ENCODE data around the gene MTM1.

The MTM1 gene

DNA sequence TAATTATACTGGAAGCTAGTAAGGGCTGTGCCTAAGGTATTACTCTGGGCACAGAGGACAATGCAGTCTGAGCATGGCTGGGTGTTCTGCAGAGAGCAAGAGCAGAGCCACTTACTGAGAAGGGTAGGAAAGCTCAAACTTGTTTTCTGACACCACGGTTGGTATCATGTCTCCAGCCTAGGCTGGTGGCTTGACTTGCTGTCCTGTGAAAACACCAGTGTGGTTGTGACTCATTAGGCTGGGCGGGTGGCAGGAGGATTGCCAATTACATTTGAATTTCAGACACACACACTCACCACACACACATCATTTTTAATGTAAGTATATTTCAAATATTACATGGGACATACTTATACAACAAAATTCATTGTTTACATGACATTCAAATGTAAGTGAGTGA, 19.7 kb upstream of the MTM1 start:
- DNase-seq (ENCODE audit: low spot score), result no peak

- DNase-seq (ENCODE audit: low spot score), result no peak
These were observed 16.5 kb upstream of the MTM1 start for GRCh38 chrX:150551963-150552362.

DNA sequence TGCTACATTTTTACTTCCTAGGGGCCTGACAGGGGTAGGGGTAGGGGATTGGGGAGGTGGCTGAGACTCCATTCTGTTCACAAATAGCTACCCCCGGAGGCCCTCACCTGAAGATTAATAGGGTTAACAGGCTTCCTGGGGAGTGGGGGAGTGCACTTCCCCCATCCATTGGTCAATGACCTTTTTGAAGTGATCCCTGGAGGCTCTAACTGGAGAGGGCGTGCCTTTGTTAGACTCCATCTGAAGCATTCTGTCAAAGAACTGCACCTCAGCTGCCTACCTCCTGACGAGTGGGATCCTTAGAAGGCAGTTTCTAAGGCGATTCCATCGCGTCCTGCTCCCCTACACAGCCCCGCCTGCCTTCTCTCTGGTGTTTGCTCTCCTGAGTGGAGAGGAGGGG, 10.0 kb upstream of the MTM1 start:
- no peak for DNase-seq (ENCODE audit: low spot score)

- no peak for DNase-seq (ENCODE audit: low spot score)
These were observed 3.6 kb upstream of the MTM1 start for GRCh38 chrX:150564838-150565237.

GRCh38 chrX:150565551-150565950, 2.9 kb upstream of the MTM1 start:
- DNase-seq (ENCODE audit: low spot score), result no peak

DNA sequence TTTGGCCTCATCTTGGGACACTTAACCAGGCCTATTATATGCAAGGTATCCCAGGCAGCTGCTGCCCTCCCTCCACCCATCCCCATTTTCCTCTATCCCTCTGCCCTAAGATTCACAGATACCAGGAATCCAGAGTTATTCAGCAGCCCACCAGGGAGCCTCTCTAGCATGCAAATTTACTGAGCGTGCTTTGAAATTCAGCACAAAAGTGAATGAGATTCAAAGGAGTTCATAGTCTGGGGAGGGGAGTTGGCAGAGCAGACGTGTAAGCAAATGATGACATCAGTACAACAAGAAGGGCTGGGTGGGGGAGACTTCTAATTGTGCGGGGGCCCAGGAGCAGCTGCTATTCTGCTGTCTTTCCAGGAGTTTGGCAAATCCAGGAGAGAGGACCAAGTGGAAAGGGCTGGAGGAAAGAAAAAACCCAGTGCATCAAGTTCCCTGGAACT, 1.7 kb upstream of the MTM1 start:
- DNase-seq (ENCODE audit: low spot score), result no peak

GRCh38 chrX:150567645-150568319, 639 bp upstream of the MTM1 start:
- no peak for DNase-seq (ENCODE audit: low spot score)

DNA sequence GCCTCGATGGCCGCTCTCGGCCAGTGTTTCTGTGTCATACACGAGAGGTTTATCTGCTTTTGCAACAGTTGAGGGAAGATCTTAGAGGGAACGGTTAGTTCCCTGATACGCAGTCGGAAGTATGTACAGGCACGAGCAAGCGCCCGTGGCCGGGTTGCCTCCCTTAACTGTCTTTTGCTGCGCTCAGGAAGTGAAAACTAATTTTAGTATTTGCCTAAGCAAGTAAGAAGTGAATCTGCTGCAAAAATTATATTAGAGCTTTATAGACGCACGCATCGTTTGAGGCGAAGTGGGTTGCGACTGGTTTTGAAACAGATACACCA, 695 bp downstream of the MTM1 start:
- DNase-seq (ENCODE audit: low spot score), result no peak

GRCh38 chrX:150570512-150570911, 2.1 kb downstream of the MTM1 start:
- DNase-seq (ENCODE audit: low spot score), result no peak

- no peak for DNase-seq (ENCODE audit: low spot score)
These were observed 3.8 kb downstream of the MTM1 start for GRCh38 chrX:150572206-150572605.

- no peak for DNase-seq (ENCODE audit: low spot score)
These were observed 4.7 kb downstream of the MTM1 start for GRCh38 chrX:150573106-150573505.

DNA sequence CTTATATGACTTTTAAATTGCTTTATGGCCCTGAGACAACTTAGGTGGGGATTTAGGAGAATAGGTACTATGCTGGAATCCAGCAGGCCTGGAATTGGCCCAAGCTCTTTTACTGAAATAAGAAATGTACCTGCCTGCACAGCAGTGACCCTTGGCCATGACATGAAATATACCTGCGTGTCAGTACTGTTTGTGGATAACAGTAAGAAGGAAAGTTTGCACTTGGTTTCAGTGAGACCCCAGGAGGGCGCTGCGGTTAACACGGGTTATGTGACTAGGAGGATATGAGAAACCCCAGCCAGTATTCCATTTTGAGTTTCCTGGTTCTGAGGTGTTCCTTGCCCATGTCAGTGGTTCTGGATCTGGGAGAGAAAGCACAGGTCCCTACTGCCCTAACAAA, 5.3 kb downstream of the MTM1 start:
- no peak for DNase-seq (ENCODE audit: low spot score)

DNA sequence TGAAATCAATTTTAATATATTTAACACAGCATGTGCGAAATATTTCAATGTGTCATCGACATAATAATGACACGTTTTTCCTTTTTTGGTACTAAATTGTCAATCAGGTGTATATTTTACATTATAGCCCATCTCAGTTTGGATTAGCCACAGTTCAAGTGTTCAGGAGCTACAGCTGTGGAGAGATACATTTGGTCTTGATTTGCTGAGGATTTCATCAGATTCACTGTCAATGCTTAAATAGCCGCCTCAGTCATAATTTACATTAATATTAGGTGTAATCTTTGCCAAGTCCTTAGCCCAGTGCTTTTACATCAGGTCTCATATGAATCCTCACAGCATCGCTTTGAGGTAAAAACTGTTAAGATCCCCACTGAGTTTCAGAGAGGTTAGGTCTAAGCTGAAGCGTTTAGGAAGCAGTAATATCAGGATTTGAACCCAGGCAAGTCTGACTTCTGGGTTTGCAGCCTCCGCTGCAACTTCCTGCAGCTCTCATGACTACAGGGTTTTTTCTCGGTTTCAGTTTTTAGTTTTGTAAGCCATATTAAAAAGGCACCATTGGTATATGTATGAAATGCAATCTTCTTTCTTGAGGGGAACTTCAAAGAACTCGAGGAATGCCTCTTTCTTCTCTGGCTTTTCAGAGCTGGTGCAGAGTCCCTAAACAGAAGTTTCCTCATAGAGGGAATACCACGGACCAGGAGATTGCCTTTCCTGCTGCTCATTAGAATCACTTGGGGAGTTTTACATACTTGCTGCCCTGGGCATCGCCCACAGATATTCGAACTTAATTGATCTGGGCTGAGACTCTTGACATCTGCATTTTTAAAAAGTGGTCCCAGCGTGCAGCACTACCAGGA, 6.4 kb downstream of the MTM1 start:
- DNase-seq (ENCODE audit: low spot score), result no peak

DNA sequence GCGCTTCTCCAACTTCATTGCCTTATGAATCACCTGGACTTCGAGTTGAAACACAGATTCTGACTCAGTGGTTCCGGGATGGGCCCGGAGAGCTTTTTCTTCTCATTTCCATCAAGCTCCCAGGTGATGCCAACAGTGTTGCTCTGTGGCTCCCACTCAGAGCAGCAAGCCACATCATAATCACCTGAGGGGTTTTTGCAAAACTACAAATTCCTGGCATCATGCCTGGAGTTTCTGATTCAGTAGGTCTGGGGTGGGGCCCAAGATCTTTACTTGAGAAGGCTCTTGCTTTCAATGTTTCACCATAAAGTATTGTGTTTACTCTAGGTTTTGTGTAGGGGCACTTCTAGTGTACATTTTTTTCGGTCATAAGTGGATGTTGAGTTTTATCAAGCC, 7.0 kb downstream of the MTM1 start:
- DNase-seq (ENCODE audit: low spot score), result no peak

DNA sequence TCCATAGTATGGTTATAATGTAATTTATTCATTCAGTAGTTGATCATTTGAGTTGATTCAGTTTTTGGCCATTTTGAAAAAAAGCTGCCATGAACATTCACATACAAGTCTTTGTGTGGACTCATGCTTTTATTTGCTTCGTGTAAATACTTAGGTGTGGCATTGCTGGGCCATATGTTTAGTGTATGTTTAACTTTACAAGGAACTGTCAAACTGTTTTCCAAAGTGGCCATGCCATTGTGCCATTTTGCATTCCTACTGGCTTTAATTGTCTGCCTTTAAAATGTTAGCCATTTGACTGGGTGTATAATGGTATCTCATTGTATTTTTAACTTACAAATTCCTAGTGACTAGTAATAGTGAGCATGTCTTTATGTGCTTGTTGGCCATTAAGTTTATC, 8.8 kb downstream of the MTM1 start:
- DNase-seq (ENCODE audit: low spot score), result no peak

DNA sequence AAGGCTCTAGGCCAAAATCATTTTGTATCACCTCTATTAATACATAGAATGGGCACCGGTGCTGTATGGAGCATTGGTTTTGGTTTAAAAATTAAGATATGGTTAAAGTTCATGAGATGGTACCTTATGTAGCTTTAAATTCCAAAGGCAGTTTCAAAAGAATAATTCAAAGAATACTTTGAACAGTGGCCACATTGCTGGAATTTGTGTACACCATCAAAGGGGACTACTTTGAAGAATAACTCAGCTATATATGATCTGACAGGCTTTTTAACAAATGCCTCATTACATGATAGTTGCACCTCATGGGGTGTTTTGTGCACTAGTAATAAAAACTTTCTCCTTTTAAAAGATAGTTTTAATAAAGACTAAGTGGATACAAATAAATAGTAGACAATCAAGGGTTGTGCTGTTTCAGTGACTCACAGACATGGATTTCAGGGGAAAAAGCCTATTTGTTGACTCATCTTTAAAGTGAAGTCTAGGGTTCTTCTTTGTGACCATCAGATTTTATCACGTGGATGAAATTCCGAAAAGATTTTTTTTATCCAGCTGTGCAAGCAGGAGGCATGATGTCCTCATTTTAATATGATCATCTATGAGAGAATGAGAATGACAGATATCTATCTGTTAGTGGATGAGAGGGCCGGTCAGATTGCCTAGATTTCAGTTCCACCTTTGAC, 12.8 kb downstream of the MTM1 start:
- no peak for DNase-seq (ENCODE audit: low spot score)

GRCh38 chrX:150582338-150582948, 14.0 kb downstream of the MTM1 start:
- DNase-seq (ENCODE audit: low spot score), result no peak

- DNase-seq (ENCODE audit: low spot score), result no peak
These were observed 19.4 kb downstream of the MTM1 start for GRCh38 chrX:150587585-150588503.

DNA sequence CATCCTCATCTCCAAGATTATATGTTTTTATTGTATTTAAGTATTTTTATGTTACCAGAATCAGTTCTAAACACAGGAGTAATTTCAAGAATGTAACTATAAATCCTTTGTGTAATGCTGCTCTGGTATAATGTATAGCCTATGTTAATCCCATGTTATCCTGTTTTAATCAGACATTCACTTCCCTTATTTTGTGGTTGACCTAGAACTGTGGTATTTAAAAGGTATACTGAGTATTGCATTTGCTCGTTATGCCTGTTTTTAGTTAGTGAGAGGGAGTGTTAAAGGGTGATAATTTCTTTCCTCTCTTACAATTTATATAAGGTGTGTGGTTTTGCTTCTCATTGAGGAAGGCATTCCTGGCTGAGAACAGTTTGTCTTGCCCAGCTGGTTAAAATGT, 26.2 kb downstream of the MTM1 start:
- DNase-seq (ENCODE audit: low spot score), result no peak

GRCh38 chrX:150599226-150599625, 30.8 kb downstream of the MTM1 start:
- DNase-seq (ENCODE audit: low spot score), result no peak

- DNase-seq (ENCODE audit: low spot score), result no peak
These were observed 33.9 kb downstream of the MTM1 start for GRCh38 chrX:150602296-150602695.

- no peak for DNase-seq (ENCODE audit: low spot score)
These were observed 34.3 kb downstream of the MTM1 start for GRCh38 chrX:150602743-150603142.

All from left forelimb (tissue), 1 donor.